AG04450 (cell line): ENCODE measurements around the gene SESTD1. TPM values are rescaled to one million over a fixed set of nuclear protein-coding genes. Genes with fewer than 3 reads are reported as not detected.

Experiments used
- CTCF ChIA-PET: fragments of 300-600, 350-600 bp; formaldehyde crosslinking; extraction: SDS; loops from one replicate; lab custom pipeline; 2022; ENCODE audit warnings: antibody characterized with exemption, inconsistent platforms; lab: Charles Lee
- POLR2A ChIA-PET: fragments of 350-600 bp; formaldehyde crosslinking; extraction: SDS; loops from one replicate; lab custom pipeline; 2021; ENCODE audit warnings: antibody characterized with exemption, inconsistent platforms; lab: Yijun Ruan, JAX
- DNase-seq: peaks from one replicate; pipeline ENCODE4 v3.0.0-alpha.2; 2011; ENCODE audit warnings: low read depth, low spot score
- H3K27ac ChIP-seq: one replicate; pipeline ENCODE4 v1.5.1; 2012; ENCODE audit warnings: low read depth, low read length, control low read depth
- H3K27me3 ChIP-seq: one replicate; pipeline ENCODE4 v1.6.0; 2012; ENCODE audit warnings: low read length; ENCODE audit not compliant: control insufficient read depth, insufficient read depth
- H3K4me3 ChIP-seq: 2 replicates; pipeline ENCODE4 v1.5.1; 2011; ENCODE audit warnings: mild to moderate bottlenecking, low read depth, low read length, control low read depth
- H3K9me3 ChIP-seq: 2 replicates; pipeline ENCODE4 v1.5.1; 2012; ENCODE audit warnings: low read length; ENCODE audit not compliant: control insufficient read depth, insufficient read depth
- polyA plus RNA-seq: library from polyadenylated mRNA; depleted of rRNA; stranded (reverse); fragments of >200 nt; gene quantifications from 2 replicates; pipeline ENCODE4 v1.2.3, GENCODE V29; 2011
- TF ChIP-seq, protein P1 (sequence below): IDR thresholded peaks from 2 replicates; pipeline ENCODE4 v1.5.1; 2011; ENCODE audit warnings: low read depth, low read length, control low read depth, inconsistent platforms

Gene SESTD1
- polyA plus RNA-seq, 1 experiment, result 24.3 TPM

DNA sequence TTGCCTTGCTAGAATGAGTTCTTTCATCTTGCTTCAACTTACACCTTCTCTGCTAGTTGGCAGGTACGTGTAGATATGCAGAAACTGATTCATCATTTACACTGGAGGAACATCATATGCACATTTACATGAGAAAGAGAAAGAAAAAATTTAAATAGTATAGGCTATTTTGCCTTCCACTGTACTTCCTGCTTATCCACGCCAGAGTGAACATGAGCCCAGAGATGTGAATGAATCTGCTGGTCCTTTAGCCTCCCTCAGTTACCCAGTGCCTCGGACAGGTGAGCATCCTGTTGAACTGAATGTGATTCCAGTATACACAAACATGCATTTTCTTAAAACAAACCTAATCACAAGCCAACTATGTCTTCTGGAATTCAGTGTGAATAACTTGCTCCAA lies 83.6 kb downstream of the SESTD1 start:
- POLR2A ChIA-PET, result no interaction called here

DNA sequence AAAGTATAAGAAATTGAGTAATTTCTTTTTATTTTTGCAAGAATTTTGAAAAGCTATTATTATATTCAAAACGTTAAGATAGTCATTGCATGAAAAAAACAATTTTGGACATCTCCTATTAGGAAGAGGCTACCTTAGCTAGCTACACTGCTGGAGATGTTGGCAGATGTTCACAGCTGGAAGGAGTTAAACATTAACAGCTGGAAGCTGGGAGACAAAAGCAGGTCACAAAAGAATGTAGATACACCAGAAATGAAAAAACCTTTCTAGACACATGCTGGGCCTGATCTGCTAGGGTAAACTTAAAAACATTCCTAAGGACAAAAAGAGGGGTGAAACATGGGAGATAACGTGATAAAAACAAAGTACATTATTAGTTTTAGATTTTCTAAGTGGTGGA lies 84.4 kb downstream of the SESTD1 start:
- no peak for DNase-seq

More for the DNA sequence above, 83.6 kb downstream of the SESTD1 start:
- CTCF ChIA-PET, result no interaction called here
- TF ChIP-seq, protein P1, sequence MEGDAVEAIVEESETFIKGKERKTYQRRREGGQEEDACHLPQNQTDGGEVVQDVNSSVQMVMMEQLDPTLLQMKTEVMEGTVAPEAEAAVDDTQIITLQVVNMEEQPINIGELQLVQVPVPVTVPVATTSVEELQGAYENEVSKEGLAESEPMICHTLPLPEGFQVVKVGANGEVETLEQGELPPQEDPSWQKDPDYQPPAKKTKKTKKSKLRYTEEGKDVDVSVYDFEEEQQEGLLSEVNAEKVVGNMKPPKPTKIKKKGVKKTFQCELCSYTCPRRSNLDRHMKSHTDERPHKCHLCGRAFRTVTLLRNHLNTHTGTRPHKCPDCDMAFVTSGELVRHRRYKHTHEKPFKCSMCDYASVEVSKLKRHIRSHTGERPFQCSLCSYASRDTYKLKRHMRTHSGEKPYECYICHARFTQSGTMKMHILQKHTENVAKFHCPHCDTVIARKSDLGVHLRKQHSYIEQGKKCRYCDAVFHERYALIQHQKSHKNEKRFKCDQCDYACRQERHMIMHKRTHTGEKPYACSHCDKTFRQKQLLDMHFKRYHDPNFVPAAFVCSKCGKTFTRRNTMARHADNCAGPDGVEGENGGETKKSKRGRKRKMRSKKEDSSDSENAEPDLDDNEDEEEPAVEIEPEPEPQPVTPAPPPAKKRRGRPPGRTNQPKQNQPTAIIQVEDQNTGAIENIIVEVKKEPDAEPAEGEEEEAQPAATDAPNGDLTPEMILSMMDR, result no peak
- no peaks in the 10 kb centered on the region for H3K9me3 ChIP-seq
- no peaks in the 10 kb centered on the region for H3K27me3 ChIP-seq
- DNase-seq, result no peak
- H3K27ac ChIP-seq, result no peak overlapping the region
- no peak overlapping the region for H3K4me3 ChIP-seq

DNA sequence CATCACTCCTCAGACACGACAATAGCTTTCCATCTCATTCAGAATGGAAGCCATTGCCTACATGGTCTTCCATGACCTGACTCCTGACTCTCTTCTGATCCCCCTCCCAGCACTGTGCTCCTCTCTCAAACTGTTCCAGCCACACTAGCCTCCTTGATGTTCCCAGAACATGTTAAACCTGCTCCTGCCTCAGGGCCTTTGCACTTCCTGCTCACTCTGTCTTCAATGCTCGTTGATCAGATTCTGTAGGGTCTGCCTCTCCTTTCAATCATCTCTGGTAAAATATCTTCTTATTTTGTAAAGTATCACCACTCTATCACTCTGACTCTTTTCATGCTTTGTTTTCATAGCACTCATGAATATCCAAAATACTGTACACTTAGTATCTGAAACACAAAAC lies 84.9 kb downstream of the SESTD1 start:
- CTCF ChIA-PET, result interaction anchor here (1.5 kb wide), 1 partner anchor 39 kb away, joined by 4 read pairs; no protein-coding TSS in a partner anchor
- Histone ChIP-seq H3K27ac (no peak overlapping the region), H3K4me3 (no peak overlapping the region), H3K27me3 (no peaks in the 10 kb centered on the region), H3K9me3 (no peaks in the 10 kb centered on the region)
- no peak for DNase-seq
- POLR2A ChIA-PET, result no interaction called here
- TF ChIP-seq, protein P1, result no peak

More for the DNA sequence above, 84.4 kb downstream of the SESTD1 start:
- CTCF ChIA-PET, result interaction anchor here (1.5 kb wide), 1 partner anchor 39 kb away, joined by 4 read pairs; no protein-coding TSS in a partner anchor
- TF ChIP-seq, protein P1, result no peak
- H3K9me3 ChIP-seq, result no peaks in the 10 kb centered on the region
- no peak overlapping the region for H3K4me3 ChIP-seq
- POLR2A ChIA-PET, result no interaction called here
- no peaks in the 10 kb centered on the region for H3K27me3 ChIP-seq
- no peak overlapping the region for H3K27ac ChIP-seq

DNA sequence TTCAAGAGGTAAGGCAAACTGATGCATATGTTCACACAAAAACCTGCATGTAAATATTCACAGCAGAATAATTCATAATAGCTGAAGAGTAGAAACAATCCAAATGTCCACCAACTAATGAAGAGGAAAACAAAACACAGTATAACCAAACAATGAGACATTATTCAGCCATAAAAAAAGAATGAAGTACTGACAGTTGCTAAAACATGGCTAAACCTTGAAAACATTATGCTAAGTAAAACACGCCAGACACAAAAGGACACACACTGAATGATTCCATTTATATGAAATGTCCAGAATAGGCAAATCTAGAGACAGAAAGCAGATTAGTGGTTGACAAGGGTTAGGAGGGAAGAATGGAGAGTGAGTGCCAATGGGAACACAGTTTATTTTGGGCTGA lies 86.9 kb downstream of the SESTD1 start:
- CTCF ChIA-PET, result no interaction called here
- no peak for DNase-seq
- Histone ChIP-seq H3K4me3 (no peak overlapping the region), H3K27me3 (no peaks in the 10 kb centered on the region), H3K27ac (no peak overlapping the region), H3K9me3 (no peaks in the 10 kb centered on the region)
- TF ChIP-seq, protein P1, result no peak
- POLR2A ChIA-PET, result no interaction called here

DNA sequence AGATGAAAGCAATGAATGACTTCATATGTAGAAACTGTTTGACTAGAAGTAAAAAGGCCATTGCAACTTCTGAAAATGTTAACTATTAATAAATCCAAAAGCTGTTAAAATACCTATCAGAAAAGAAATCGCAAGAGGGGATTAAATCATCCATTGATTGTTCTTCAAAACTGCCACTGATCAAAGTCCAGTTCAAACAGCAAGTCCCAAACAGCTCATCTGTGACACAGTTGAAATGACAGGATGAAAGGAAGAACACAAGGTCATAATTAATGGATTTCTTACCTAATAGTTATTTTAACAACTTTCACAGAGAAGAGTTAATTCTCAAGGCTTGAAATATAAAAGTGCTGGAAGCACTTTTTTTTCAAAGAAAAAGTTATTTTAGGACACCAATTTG lies 90.4 kb downstream of the SESTD1 start:
- Histone ChIP-seq H3K4me3 (no peak overlapping the region), H3K27ac (no peak overlapping the region), H3K27me3 (no peaks in the 10 kb centered on the region), H3K9me3 (no peaks in the 10 kb centered on the region)
- TF ChIP-seq, protein P1, result no peak
- ChIA-PET POLR2A (no interaction called here), CTCF (interaction anchor here (1.2 kb wide), 1 partner anchor 45 kb away, joined by 3 read pairs; no protein-coding TSS in a partner anchor)
- DNase-seq, result no peak
